ENCODE measurements around the gene SIPA1L3.

SIPA1L3 gene

DNA sequence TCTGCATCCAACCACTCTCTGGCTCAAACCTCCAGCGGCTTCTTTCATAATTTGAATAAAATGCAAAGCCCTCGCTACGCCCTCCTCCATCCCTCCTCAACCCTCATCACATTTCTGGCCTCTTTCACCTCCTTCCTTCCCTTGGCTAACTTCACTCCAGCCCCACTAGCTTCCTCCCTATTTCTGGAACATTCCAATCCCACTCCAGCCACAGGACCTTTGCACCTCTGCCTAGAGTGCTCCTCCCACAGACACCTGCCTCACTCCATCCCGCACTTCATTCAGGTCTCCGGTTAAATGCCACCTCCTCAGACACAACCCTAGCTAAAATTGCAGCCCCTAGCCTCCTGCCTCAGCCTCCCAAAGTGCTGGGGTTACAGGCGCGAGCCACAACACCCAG is 324.9 kb downstream of the SIPA1L3 start:
- Histone ChIP-seq H3K9me3 (ENCODE audit: low read length) (no peaks in the 10 kb centered on the region), H3K4me3 (ENCODE audit: low read depth in 1 of 2, low read length in 2 of 2) (no peak overlapping the region), H3K9ac (ENCODE audit: low read length) (no peak overlapping the region), H3K4me1 (ENCODE audit: insufficient read depth, low read length) (peaks cover 5% of the 10 kb centered on the region), H3K27me3 (ENCODE audit: control insufficient read depth in 1 of 2, insufficient read depth in 2 of 2, low read length in 2 of 2) (peaks cover 11 to 67% of the 10 kb centered on the region in 2 donors), H3K36me3 (ENCODE audit: insufficient read depth, low read length) (no peaks in the 10 kb centered on the region), H3K27ac (ENCODE audit: low read depth, low read length) (no peak overlapping the region)

DNA sequence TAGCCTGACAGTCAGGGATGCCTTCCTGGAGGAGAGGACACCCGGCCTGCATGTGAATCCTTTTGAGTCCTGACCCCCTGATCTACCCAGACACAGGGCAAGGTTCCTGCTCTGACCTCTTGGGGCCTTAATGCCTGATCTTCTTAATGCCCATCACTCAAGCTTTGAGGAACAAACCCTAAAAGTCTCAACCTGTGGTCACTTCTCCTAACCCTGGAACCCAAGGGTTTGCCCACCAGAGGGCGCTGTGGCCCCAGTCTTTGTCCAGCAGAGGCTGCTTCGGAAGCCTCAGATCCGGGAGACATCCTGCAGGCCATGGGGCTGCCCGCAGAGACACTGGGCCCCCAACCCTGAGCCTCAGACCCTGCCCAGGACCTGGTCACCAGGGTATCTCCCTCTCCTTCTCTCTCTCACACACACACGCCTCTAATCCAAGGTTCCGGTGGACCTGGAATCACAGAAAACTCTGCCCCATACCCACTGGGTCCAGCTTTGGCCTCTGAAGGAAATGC is 326.8 kb downstream of the SIPA1L3 start:
- Histone ChIP-seq H3K9me3 (ENCODE audit: low read length) (no peaks in the 10 kb centered on the region), H3K36me3 (ENCODE audit: insufficient read depth, low read length) (no peaks in the 10 kb centered on the region), H3K27ac (ENCODE audit: low read depth, low read length) (no peak overlapping the region), H3K27me3 (ENCODE audit: control insufficient read depth in 1 of 2, insufficient read depth in 2 of 2, low read length in 2 of 2) (peaks cover 4 to 58% of the 10 kb centered on the region in 2 donors), H3K9ac (ENCODE audit: low read length) (no peak overlapping the region), H3K4me1 (ENCODE audit: insufficient read depth, low read length) (peaks cover 1% of the 10 kb centered on the region), H3K4me3 (ENCODE audit: low read depth in 1 of 2, low read length in 2 of 2) (no peak overlapping the region)

GRCh38 chr19:38234615-38235014 is 327.6 kb downstream of the SIPA1L3 start:
- Histone ChIP-seq H3K9ac (ENCODE audit: low read length) (no peak overlapping the region), H3K27ac (ENCODE audit: low read depth, low read length) (no peak overlapping the region), H3K4me3 (ENCODE audit: low read depth in 1 of 2, low read length in 2 of 2) (no peak overlapping the region), H3K4me1 (ENCODE audit: insufficient read depth, low read length) (no peaks in the 10 kb centered on the region), H3K27me3 (ENCODE audit: control insufficient read depth in 1 of 2, insufficient read depth in 2 of 2, low read length in 2 of 2) (peaks cover 4 to 51% of the 10 kb centered on the region in 2 donors), H3K36me3 (ENCODE audit: insufficient read depth, low read length) (no peaks in the 10 kb centered on the region), H3K9me3 (ENCODE audit: low read length) (no peaks in the 10 kb centered on the region)

DNA sequence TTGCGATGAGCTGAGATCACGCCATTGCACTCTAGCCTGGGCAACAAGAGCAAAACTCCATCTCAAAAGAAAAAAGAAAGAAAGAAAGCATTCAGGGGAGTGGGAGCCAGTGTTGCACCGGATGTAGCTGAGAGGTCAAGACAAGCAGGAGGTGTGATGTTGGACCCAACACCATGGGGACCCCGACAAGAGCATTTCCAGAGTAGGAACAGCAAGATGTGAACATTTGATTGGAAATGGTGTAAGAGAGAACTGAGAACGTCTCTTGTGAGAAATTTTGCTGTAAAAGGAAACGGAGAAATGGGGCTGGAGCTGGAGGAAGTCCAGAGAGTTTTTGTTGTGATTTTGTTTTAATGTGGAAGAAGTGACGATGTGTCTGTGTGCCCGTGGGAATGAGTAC is 332.8 kb downstream of the SIPA1L3 start:
- H3K4me3 ChIP-seq (ENCODE audit: low read depth in 1 of 2, low read length in 2 of 2): no peak overlapping the region
- H3K4me1 ChIP-seq (ENCODE audit: insufficient read depth, low read length): no peaks in the 10 kb centered on the region
- H3K27ac ChIP-seq (ENCODE audit: low read depth, low read length): no peak overlapping the region
- H3K27me3 ChIP-seq (ENCODE audit: control insufficient read depth in 1 of 2, insufficient read depth in 2 of 2, low read length in 2 of 2): peaks cover 0 to 22% of the 10 kb centered on the region in 2 donors
- no peaks in the 10 kb centered on the region for H3K9me3 ChIP-seq (ENCODE audit: low read length)
- no peak overlapping the region for H3K9ac ChIP-seq (ENCODE audit: low read length)
- no peaks in the 10 kb centered on the region for H3K36me3 ChIP-seq (ENCODE audit: insufficient read depth, low read length)

GRCh38 chr19:38243279-38243673 is 336.3 kb downstream of the SIPA1L3 start:
- Histone ChIP-seq H3K36me3 (ENCODE audit: insufficient read depth, low read length) (peaks cover 2% of the 10 kb centered on the region), H3K4me1 (ENCODE audit: insufficient read depth, low read length) (peaks cover 15% of the 10 kb centered on the region), H3K27me3 (ENCODE audit: control insufficient read depth in 1 of 2, insufficient read depth in 2 of 2, low read length in 2 of 2) (no peaks in the 10 kb centered on the region), H3K4me3 (ENCODE audit: low read depth in 1 of 2, low read length in 2 of 2) (no peak overlapping the region), H3K9ac (ENCODE audit: low read length) (no peak overlapping the region), H3K9me3 (ENCODE audit: low read length) (no peaks in the 10 kb centered on the region), H3K27ac (ENCODE audit: low read depth, low read length) (no peak overlapping the region)

DNA sequence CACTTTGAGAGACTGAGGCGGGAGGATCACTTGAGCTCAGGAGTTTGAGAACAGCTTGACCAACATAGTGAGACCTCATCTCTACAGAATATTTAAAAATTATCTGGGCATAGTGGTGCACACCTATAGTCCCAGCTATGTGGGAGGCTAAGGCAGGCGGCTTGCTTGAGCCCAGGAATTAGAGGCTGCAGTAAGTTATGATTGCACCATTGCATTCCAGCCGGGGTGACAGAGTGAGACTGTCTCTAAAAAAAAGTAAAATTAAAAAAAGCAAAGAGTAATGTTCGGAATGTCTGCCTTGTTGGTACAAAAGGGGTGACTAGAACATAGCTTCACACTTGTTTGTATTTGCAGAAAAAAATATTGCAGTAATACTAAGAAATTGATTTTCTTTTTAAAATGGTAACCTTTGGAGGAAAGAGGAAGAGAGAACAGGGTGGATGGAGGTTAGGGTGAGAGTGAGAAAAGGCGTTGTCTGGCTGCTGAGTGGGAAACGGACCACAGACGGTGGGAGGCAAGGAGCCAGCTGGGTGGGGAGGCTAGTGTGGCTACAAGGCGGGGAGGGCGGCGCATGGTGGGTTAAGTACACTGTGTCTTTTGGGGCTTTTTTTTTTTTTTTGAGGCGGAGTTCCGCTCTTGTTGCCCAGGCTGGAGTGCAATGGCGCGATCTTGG is 339.0 kb downstream of the SIPA1L3 start:
- H3K9me3 ChIP-seq (ENCODE audit: low read length): no peaks in the 10 kb centered on the region
- no peak overlapping the region for H3K9ac ChIP-seq (ENCODE audit: low read length)
- no peaks in the 10 kb centered on the region for H3K27me3 ChIP-seq (ENCODE audit: control insufficient read depth in 1 of 2, insufficient read depth in 2 of 2, low read length in 2 of 2)
- peaks cover 26% of the 10 kb centered on the region for H3K4me1 ChIP-seq (ENCODE audit: insufficient read depth, low read length)
- H3K36me3 ChIP-seq (ENCODE audit: insufficient read depth, low read length): peaks cover 5% of the 10 kb centered on the region
- H3K27ac ChIP-seq (ENCODE audit: low read depth, low read length): no peak overlapping the region
- no peak overlapping the region for H3K4me3 ChIP-seq (ENCODE audit: low read depth in 1 of 2, low read length in 2 of 2)

DNA sequence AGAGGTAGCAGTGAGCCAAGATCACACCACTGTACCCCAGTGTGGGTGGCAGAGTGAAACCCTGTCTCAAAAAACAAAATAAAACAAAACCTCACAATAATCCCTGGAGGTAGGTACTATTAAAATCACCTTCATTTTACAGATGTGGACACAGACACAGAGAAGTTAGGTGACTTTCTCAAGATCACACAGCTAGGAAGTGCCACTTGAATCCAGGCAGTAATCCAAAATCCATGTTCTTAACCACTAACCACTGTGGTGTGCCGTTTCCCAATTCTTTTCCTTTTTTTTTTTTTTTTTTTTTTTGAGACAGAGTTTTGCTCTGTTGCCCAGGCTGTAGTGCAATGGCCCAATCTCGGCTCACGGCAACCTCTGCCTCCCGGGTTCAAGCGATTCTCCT is 340.1 kb downstream of the SIPA1L3 start:
- Histone ChIP-seq H3K9me3 (ENCODE audit: low read length) (no peaks in the 10 kb centered on the region), H3K36me3 (ENCODE audit: insufficient read depth, low read length) (peaks cover 5% of the 10 kb centered on the region), H3K4me1 (ENCODE audit: insufficient read depth, low read length) (peaks cover 35% of the 10 kb centered on the region), H3K27ac (ENCODE audit: low read depth, low read length) (no peak overlapping the region), H3K4me3 (ENCODE audit: low read depth in 1 of 2, low read length in 2 of 2) (no peak overlapping the region), H3K9ac (ENCODE audit: low read length) (no peak overlapping the region), H3K27me3 (ENCODE audit: control insufficient read depth in 1 of 2, insufficient read depth in 2 of 2, low read length in 2 of 2) (no peaks in the 10 kb centered on the region)

DNA sequence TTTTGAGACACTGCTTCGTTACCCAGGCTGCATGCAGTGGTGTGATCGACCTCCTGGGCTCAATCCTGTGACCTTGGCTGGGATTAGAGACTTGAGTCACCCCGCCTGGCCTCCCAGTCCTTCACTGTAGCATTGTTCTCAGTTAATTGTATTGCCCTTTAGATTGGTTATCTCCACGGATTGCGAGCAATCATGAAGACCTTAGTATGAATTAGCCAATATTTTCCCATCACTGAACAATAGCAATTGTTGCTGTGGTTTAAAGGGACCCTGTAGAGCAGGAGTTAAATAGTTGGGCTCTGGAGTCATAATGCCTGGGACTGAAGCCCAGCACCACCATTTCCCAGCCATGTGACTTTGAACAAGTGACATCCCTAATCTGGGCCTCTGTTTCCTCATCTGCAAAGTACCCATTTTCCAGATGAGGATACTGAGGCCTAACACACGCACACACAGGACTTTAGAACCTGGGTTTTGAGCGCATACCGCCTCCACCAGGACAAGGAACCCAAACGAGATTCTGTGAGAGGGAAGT is 340.8 kb downstream of the SIPA1L3 start:
- H3K4me1 ChIP-seq (ENCODE audit: insufficient read depth, low read length): peaks cover 40% of the 10 kb centered on the region
- H3K36me3 ChIP-seq (ENCODE audit: insufficient read depth, low read length): peaks cover 5% of the 10 kb centered on the region
- H3K9ac ChIP-seq (ENCODE audit: low read length): no peak overlapping the region
- H3K27ac ChIP-seq (ENCODE audit: low read depth, low read length): peak overlapping the region; percentile 47
- no peaks in the 10 kb centered on the region for H3K27me3 ChIP-seq (ENCODE audit: control insufficient read depth in 1 of 2, insufficient read depth in 2 of 2, low read length in 2 of 2)
- no peaks in the 10 kb centered on the region for H3K9me3 ChIP-seq (ENCODE audit: low read length)
- no peak overlapping the region for H3K4me3 ChIP-seq (ENCODE audit: low read depth in 1 of 2, low read length in 2 of 2)

DNA sequence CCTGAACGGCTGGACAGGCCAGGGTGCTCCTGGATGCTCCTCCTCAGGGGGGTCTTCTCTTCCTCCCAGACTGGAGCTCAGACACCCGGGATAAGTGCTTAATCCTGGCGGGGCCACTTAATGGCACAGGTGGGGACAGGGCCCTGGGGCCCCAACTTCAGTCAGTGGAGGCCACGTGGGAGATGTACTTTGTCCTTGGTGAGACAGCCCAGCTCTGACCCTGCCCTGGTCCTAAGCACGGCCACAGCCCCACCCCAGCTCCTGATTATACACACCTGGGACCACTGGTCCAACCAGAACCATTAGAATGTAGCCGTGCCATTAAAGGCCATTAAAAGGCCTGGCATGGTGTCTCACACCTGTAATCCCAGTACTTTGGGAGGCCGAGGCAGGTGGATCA is 341.4 kb downstream of the SIPA1L3 start:
- Histone ChIP-seq H3K36me3 (ENCODE audit: insufficient read depth, low read length) (peaks cover 5% of the 10 kb centered on the region), H3K4me3 (ENCODE audit: low read depth in 1 of 2, low read length in 2 of 2) (no peak overlapping the region), H3K27ac (ENCODE audit: low read depth, low read length) (peak overlapping the region; percentile 47), H3K4me1 (ENCODE audit: insufficient read depth, low read length) (peaks cover 45% of the 10 kb centered on the region), H3K27me3 (ENCODE audit: control insufficient read depth in 1 of 2, insufficient read depth in 2 of 2, low read length in 2 of 2) (no peaks in the 10 kb centered on the region), H3K9ac (ENCODE audit: low read length) (no peak overlapping the region), H3K9me3 (ENCODE audit: low read length) (no peaks in the 10 kb centered on the region)

- Histone ChIP-seq H3K36me3 (ENCODE audit: insufficient read depth, low read length) (peaks cover 5% of the 10 kb centered on the region), H3K27me3 (ENCODE audit: control insufficient read depth in 1 of 2, insufficient read depth in 2 of 2, low read length in 2 of 2) (no peaks in the 10 kb centered on the region), H3K4me3 (ENCODE audit: low read depth in 1 of 2, low read length in 2 of 2) (peak overlapping the region; percentile 2 to 77), H3K9ac (ENCODE audit: low read length) (no peak overlapping the region), H3K27ac (ENCODE audit: low read depth, low read length) (peak overlapping the region; percentile 95), H3K9me3 (ENCODE audit: low read length) (no peaks in the 10 kb centered on the region), H3K4me1 (ENCODE audit: insufficient read depth, low read length) (peaks cover 51% of the 10 kb centered on the region)
These were observed 343.4 kb downstream of the SIPA1L3 start for GRCh38 chr19:38250428-38250820.

DNA sequence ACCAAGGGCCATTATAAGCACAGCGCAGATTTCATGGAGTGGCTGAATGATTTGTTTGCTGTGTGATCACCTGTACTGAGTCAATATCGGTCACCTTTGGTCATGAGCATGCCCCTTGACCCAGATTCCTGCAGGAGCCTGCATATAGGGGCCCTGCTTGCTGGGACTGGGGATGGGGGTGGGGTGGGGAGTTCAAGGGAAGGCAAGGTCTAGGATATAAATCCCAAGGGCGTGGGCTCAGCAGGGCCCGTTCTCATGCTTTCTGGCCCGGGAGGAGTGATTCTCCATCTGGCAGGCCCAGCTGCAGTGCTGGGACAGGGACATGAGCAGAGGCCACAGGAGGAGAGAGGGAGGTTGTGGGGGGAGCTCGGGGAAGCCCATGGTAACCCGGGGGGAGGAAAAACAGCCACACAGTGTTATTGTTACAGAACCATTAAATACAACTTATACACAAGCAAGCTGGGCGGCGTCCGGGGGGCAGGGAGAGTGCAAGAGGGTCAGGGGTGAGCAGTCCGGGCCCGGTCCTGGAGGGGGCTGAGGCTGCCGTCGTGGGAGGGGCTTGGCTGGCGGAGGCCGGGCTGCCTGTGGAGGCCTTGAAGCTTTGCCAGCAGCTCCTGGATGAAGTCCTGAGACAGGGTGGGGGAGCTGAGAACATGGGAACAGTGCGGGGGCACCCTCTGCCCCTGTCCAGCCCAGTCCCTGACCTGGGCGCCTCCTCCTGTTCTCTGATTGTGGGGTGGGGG is 344.0 kb downstream of the SIPA1L3 start:
- Histone ChIP-seq H3K27me3 (ENCODE audit: control insufficient read depth in 1 of 2, insufficient read depth in 2 of 2, low read length in 2 of 2) (no peaks in the 10 kb centered on the region), H3K4me3 (ENCODE audit: low read depth in 1 of 2, low read length in 2 of 2) (peak overlapping the region; percentile 2 to 77), H3K4me1 (ENCODE audit: insufficient read depth, low read length) (peaks cover 46% of the 10 kb centered on the region), H3K36me3 (ENCODE audit: insufficient read depth, low read length) (peaks cover 5% of the 10 kb centered on the region), H3K9ac (ENCODE audit: low read length) (peak overlapping the region; percentile 92), H3K9me3 (ENCODE audit: low read length) (no peaks in the 10 kb centered on the region), H3K27ac (ENCODE audit: low read depth, low read length) (peak overlapping the region; percentile 95)
